ENCODE measurements around the gene HRH2. TPM values are rescaled to one million over a fixed set of nuclear protein-coding genes. Genes with fewer than 3 reads are reported as not detected.

HRH2 gene
- total RNA-seq, 2 experiments from 2014 or later, result 23.2 to 24.5 TPM

GRCh38 chr5:175691761-175692160, 33.9 kb downstream of the HRH2 start:
- intact Hi-C loops (cut with micrococcal nuclease), result no loop called here
- CTCF ChIA-PET, result interaction anchor here (8.1 kb wide), 1 partner anchor 158 kb away, joined by 119 read pairs; no protein-coding TSS in a partner anchor
- Mint-ChIP-seq H3K27ac (no peak overlapping the region), H3K9me3 (no peaks in the 10 kb centered on the region), H3K36me3 (ENCODE audit: low read depth) (peaks cover 14% of the 10 kb centered on the region), H3K27me3 (no peaks in the 10 kb centered on the region), H3K4me1 (ENCODE audit: low read depth) (peaks cover 44% of the 10 kb centered on the region), H3K4me3 (no peak overlapping the region)
- POLR2A ChIA-PET, result no interaction called here
- no peak for ATAC-seq
- TF ChIP-seq CTCF (IDR thresholded peaks at IDR 0.05), result no peak
- DNase-seq, result no peak

- no peaks in the 10 kb centered on the region for H3K27me3 Mint-ChIP-seq
- ATAC-seq (no peak), DNase-seq (no peak)
- H3K4me1 Mint-ChIP-seq (ENCODE audit: low read depth), result peaks cover 45% of the 10 kb centered on the region
- intact Hi-C loops (cut with micrococcal nuclease), result no loop called here
- no peak overlapping the region for H3K27ac Mint-ChIP-seq
- POLR2A ChIA-PET, result no interaction called here
- CTCF ChIA-PET, result interaction anchor here (1.2 to 8.1 kb wide), 2 partner anchors 41 to 158 kb away, joined by 3 to 119 read pairs; no protein-coding TSS in a partner anchor
- no peak for TF ChIP-seq CTCF (IDR thresholded peaks at IDR 0.05)
- H3K36me3 Mint-ChIP-seq (ENCODE audit: low read depth), result peaks cover 14% of the 10 kb centered on the region
- no peaks in the 10 kb centered on the region for H3K9me3 Mint-ChIP-seq
- H3K4me3 Mint-ChIP-seq, result no peak overlapping the region
Observed at GRCh38 chr5:175692235-175692995, 34.5 kb downstream of the HRH2 start.

- intact Hi-C loops (cut with micrococcal nuclease), result no loop called here
Observed at GRCh38 chr5:175692996-175693710, 35.3 kb downstream of the HRH2 start.

GRCh38 chr5:175693741-175694140, 35.9 kb downstream of the HRH2 start:
- Mint-ChIP-seq H3K36me3 (ENCODE audit: low read depth) (peaks cover 9% of the 10 kb centered on the region), H3K9me3 (no peaks in the 10 kb centered on the region), H3K27me3 (no peaks in the 10 kb centered on the region), H3K4me3 (no peak overlapping the region), H3K27ac (no peak overlapping the region), H3K4me1 (ENCODE audit: low read depth) (peaks cover 45% of the 10 kb centered on the region)
- TF ChIP-seq CTCF (IDR thresholded peaks at IDR 0.05), result no peak
- ATAC-seq (no peak), DNase-seq (no peak)
- POLR2A ChIA-PET, result interaction anchor here (1.1 kb wide), 1 partner anchor 39 kb away, joined by 3 read pairs; no protein-coding TSS in a partner anchor
- CTCF ChIA-PET, result interaction anchor here (0.8 to 8.1 kb wide), 4 partner anchors 24 to 160 kb away, joined by 3 to 119 read pairs (median 4); no protein-coding TSS in a partner anchor
- intact Hi-C loops (cut with micrococcal nuclease), result no loop called here

More at GRCh38 chr5:175692996-175693710, 35.3 kb downstream of the HRH2 start:
- H3K9me3 Mint-ChIP-seq, result no peaks in the 10 kb centered on the region
- H3K36me3 Mint-ChIP-seq (ENCODE audit: low read depth), result peaks cover 10% of the 10 kb centered on the region
- H3K27me3 Mint-ChIP-seq, result no peaks in the 10 kb centered on the region
- ATAC-seq (no peak), DNase-seq (no peak)
- H3K4me1 Mint-ChIP-seq (ENCODE audit: low read depth), result peaks cover 46% of the 10 kb centered on the region
- CTCF ChIA-PET, result interaction anchor here (1.2 to 8.1 kb wide), 3 partner anchors 42 to 159 kb away, joined by 3 to 119 read pairs (median 4); no protein-coding TSS in a partner anchor
- no peak overlapping the region for H3K4me3 Mint-ChIP-seq
- no peak for TF ChIP-seq CTCF (IDR thresholded peaks at IDR 0.05)
- H3K27ac Mint-ChIP-seq, result no peak overlapping the region
- POLR2A ChIA-PET, result no interaction called here
